Measurements from ENCODE around the gene DUSP18. TPM values are rescaled to one million over a fixed set of nuclear protein-coding genes. Genes with fewer than 3 reads are reported as not detected.

Gene DUSP18
- total and polyA plus RNA-seq, 4 donors = 1.0 to 2.3 (median 1.6) TPM

GRCh38 chr22:30649430-30650007 is 18.2 kb downstream of the DUSP18 start:
- 74% methylated on average over 7 of the region's 7 CpGs for WGBS
- DNase-seq (ENCODE audit: low spot score) = no peak

More at GRCh38 chr22:30649430-30650007, 18.2 kb downstream of the DUSP18 start:
- Histone ChIP-seq H3K9me3 (ENCODE audit: control insufficient read depth in 4 of 4, low read length in 3 of 4) (no peaks in the 10 kb centered on the region), H3K27me3 (ENCODE audit: control insufficient read depth in 4 of 4, insufficient read depth in 4 of 4, low read length in 3 of 4) (no peaks in the 10 kb centered on the region), H3K4me3 (ENCODE audit: low read depth in 1 of 3, low read length in 3 of 3) (no peak overlapping the region), H3K36me3 (ENCODE audit: control insufficient read depth in 4 of 4, insufficient read depth in 3 of 4, low read depth in 1 of 4, low read length in 3 of 4) (no peaks in the 10 kb centered on the region), H3K27ac (ENCODE audit: low read depth in 1 of 2, low read length in 2 of 2) (no peak overlapping the region), H3K4me1 (ENCODE audit: control insufficient read depth in 4 of 4, insufficient read depth in 4 of 4, low read length in 3 of 4) (no peaks in the 10 kb centered on the region), H3K9ac (ENCODE audit: low read depth in 1 of 2, low read length in 2 of 2) (no peak overlapping the region)
- TF ChIP-seq HNF4A (conservative IDR thresholded peaks at IDR 0.05) (no peak), TAF1 (conservative IDR thresholded peaks at IDR 0.05) (no peak), GABPA (IDR thresholded peaks at IDR 0.05 in 1 of 2, conservative IDR thresholded peaks at IDR 0.05 in 1 of 2) (no peak), YY1 (IDR thresholded peaks at IDR 0.05) (no peak), NR2F2 (IDR thresholded peaks at IDR 0.05) (no peak), SP1 (IDR thresholded peaks at IDR 0.05) (no peak), RAD21 (IDR thresholded peaks at IDR 0.05) (no peak), FOXA2 (IDR thresholded peaks at IDR 0.05) (no peak), EGR1 (IDR thresholded peaks at IDR 0.05; ENCODE audit: low read depth in 2 of 2) (no peak), JUND (IDR thresholded peaks at IDR 0.05) (no peak), RXRA (IDR thresholded peaks at IDR 0.05) (no peak), HNF4G (IDR thresholded peaks at IDR 0.05) (no peak), REST (IDR thresholded peaks at IDR 0.05) (no peak), ZBTB33 (IDR thresholded peaks at IDR 0.05) (no peak), FOXA1 (IDR thresholded peaks at IDR 0.05) (no peak)
- TF ChIP-seq, protein P1, sequence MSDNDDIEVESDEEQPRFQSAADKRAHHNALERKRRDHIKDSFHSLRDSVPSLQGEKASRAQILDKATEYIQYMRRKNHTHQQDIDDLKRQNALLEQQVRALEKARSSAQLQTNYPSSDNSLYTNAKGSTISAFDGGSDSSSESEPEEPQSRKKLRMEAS (IDR thresholded peaks at IDR 0.05) = no peak
- TF ChIP-seq, protein P2, sequence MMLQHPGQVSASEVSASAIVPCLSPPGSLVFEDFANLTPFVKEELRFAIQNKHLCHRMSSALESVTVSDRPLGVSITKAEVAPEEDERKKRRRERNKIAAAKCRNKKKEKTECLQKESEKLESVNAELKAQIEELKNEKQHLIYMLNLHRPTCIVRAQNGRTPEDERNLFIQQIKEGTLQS (IDR thresholded peaks at IDR 0.05) = no peak
- TF ChIP-seq, protein P3, sequence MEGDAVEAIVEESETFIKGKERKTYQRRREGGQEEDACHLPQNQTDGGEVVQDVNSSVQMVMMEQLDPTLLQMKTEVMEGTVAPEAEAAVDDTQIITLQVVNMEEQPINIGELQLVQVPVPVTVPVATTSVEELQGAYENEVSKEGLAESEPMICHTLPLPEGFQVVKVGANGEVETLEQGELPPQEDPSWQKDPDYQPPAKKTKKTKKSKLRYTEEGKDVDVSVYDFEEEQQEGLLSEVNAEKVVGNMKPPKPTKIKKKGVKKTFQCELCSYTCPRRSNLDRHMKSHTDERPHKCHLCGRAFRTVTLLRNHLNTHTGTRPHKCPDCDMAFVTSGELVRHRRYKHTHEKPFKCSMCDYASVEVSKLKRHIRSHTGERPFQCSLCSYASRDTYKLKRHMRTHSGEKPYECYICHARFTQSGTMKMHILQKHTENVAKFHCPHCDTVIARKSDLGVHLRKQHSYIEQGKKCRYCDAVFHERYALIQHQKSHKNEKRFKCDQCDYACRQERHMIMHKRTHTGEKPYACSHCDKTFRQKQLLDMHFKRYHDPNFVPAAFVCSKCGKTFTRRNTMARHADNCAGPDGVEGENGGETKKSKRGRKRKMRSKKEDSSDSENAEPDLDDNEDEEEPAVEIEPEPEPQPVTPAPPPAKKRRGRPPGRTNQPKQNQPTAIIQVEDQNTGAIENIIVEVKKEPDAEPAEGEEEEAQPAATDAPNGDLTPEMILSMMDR (IDR thresholded peaks at IDR 0.05; ENCODE audit: low read depth, low read length, missing input control) = no peak

Measured in liver (tissue), 9 donors.